HG03039 (cell line): Measurements from ENCODE around the gene ADSS1.

Source experiments
- ATAC-seq: cut with Tn5 transposase; IDR thresholded peaks from one replicate; pipeline ENCODE4 v1.9.1; 2021; ENCODE audit warnings: mild to moderate bottlenecking, moderate library complexity; ENCODE audit not compliant: unreplicated experiment

ADSS1 gene

GRCh38 chr14:104758981-104759969 is 35.2 kb downstream of the ADSS1 start:
- ATAC-seq: no peak

GRCh38 chr14:104765517-104765916 is 41.5 kb downstream of the ADSS1 start:
- no peak for ATAC-seq

- no peak for ATAC-seq
These were observed 42.3 kb downstream of the ADSS1 start for GRCh38 chr14:104766256-104766862.

GRCh38 chr14:104766863-104767633 is 43.0 kb downstream of the ADSS1 start:
- ATAC-seq: no peak

GRCh38 chr14:104767634-104767918 is 43.5 kb downstream of the ADSS1 start:
- no peak for ATAC-seq

- ATAC-seq: peak; percentile 51
These were observed 44.7 kb downstream of the ADSS1 start for GRCh38 chr14:104768437-104769323.

- ATAC-seq: no peak
These were observed 45.5 kb downstream of the ADSS1 start for GRCh38 chr14:104769324-104770071.

- ATAC-seq: no peak
These were observed 46.1 kb downstream of the ADSS1 start for GRCh38 chr14:104770072-104770579.

- ATAC-seq: no peak
These were observed 46.8 kb downstream of the ADSS1 start for GRCh38 chr14:104770851-104771272.

GRCh38 chr14:104771374-104771773 is 47.3 kb downstream of the ADSS1 start:
- ATAC-seq: no peak

DNA sequence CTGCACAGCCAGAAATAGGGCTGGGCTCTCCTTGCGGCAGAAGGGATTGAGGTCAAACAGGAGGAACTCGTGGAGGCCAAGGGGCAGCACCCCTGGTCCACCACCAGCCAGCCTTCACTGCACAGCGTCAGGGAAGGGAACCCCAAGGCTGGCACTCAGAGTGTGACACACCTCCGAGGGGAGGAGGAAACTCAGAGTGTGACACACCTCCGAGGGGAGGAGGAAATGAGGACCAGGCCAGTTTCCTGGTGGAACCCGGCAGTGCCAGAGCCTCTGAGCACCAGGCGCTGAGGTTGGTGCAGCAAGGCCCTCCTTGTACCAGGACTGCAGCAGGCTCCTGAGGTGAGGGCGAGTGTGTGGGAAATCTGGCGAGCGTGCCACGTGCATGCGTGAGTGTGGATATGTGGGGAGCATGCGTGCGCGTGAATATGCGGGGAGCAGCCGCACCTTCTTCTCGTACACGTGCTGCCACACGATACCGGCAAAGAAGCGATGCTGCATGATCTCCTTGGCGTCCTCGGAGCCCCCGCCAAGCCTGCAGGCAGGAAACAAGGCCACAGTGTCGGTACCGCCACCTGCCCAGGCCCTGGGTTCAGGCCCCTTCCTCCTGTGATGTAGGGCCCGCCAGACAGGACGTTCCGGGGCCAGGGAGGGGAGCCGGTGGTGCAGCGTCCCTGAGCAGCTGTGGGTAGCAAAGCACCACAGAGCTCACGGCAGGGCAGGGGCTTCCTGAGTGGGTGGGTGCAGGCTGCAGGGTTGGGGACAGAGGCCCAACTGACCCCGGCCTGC is 48.1 kb downstream of the ADSS1 start:
- ATAC-seq: no peak

- no peak for ATAC-seq
These were observed 48.9 kb downstream of the ADSS1 start for GRCh38 chr14:104772707-104773504.

- ATAC-seq: no peak
These were observed 49.8 kb downstream of the ADSS1 start for GRCh38 chr14:104773505-104774452.

DNA sequence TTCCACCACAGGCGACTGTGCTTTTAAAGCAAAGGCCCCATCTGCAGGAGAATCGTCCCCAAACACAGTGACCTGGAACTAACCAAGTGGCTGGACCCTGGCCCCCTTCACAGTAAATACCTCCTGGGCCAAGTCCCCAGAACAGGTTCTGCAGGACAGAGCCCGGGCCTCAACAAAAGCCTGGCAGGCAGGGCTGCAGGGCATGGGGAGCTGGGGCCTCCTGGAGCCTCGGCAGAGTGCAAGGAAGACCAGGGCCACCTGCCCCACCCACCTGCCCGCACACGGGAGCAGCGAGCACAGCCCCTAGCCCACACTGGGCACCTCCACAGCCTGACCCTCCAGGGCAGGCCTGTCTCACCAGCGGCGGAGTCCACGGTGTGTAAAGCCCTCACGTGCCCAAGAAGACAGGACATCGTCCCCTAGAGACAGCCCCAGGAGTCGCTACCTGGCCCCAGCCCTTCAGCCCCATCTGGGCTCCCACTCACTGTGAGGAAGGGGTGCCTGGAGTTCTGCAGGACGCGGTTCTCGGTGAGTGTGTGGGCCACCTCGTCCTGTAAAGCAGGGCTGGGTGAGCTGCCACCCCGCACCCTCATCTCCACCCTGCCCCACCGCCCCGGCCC is 50.5 kb downstream of the ADSS1 start:
- no peak for ATAC-seq

GRCh38 chr14:104775073-104775489 is 51.1 kb downstream of the ADSS1 start:
- ATAC-seq: no peak

DNA sequence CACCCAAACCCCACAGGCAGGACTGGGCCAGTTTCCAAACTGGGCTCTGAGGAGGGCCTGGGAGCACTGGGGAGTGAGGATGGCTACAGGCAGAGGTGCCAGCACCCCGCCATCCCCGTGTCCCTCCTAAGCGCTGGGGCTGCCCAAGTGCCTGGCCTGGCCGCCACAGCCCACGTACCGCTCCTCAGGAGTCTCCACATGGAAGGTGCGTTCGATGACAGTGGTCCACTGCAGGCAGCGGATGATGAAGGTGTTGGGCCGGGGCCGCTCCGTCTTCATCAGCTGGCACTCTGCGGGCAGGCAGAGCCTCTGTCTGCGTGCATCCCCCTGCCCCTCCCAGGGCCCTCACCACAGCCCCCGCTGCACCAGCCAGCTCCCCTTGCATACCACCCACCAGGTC is 52.5 kb downstream of the ADSS1 start:
- ATAC-seq: no peak
